HG03159 (cell line): ENCODE results near the gene PIEZO1.
"Not testable (repeated sequence)": the region's sequence is repeated elsewhere in the genome, so short reads cannot be mapped to it uniquely, and the experiment has no call there.

Experiments used
- ATAC-seq: cut with Tn5 transposase; IDR thresholded peaks from one replicate; pipeline ENCODE4 v1.9.1; 2021; ENCODE audit warnings: mild to moderate bottlenecking, moderate library complexity; ENCODE audit not compliant: unreplicated experiment

Gene PIEZO1

DNA sequence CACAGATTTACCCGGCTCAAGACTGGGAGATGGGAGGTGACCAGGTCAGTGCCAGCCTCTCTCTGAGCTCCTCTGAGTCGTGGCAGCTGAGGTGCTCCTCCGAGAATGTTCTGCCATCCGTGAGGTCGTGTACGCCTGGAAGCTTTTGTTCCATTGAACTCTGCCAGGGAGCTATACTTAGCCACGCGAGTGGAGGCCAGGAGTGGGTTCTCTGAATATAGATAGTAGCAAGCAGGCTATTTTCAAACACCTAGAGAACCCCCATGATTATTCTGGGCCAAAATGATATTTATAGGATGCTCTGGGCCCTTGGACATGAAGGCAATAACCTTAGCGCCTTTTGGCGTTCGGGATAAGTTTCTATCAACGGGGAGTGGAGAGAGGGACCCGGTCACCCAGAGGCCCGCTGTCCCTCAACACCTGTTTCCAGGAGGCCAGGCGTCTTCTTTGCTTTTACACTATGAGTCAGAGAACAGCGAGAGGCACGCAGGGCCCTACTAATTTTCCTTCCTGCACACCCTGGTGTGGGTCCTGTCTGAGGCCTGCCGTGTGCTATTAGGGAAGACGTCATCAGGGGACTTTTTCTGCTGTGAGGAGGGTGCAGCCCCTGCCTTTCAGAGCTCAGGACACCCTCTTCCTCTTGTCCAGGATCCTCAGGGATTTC, 111.2 kb downstream of the PIEZO1 start:
- no peak for ATAC-seq

DNA sequence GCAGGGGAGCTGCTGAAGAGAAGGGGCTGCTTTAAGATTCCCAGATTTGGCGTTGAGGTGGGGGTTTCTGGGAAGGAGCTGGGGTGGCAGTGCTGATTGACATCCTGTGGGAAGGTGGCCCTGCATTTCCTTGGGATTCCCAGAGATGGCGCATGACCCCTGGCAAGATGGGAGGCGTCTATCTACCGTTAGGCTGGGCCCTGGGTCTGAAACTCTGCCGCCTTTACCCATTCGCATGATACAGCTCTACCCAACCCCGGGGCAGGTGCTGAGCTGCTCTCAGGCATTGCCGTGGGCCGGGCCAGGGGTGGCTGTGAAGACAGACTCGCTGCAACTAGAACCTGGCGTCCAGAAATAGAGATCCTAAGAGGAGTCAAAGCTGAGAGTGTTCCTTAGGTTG, 112.2 kb downstream of the PIEZO1 start:
- ATAC-seq: no peak

DNA sequence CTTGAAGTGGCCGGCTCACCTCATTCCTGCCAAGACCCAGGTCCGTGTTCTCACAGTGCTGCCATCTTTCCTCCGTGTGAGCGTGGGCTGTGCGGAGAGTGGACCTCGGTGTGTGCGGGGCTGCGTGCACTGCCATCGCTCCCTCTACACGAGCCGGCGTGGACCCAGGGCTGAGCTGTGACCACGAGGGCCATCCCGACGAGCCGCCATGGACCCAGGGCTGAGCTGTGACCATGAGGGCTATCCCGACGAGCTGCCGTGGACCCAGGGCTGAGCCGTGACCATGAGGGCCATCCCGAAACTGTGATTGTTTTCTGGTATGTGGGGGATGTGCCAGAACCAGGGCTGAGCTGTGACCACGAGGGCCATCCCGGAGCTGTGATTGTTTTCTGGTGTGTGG, 113.2 kb downstream of the PIEZO1 start:
- ATAC-seq: no peak

DNA sequence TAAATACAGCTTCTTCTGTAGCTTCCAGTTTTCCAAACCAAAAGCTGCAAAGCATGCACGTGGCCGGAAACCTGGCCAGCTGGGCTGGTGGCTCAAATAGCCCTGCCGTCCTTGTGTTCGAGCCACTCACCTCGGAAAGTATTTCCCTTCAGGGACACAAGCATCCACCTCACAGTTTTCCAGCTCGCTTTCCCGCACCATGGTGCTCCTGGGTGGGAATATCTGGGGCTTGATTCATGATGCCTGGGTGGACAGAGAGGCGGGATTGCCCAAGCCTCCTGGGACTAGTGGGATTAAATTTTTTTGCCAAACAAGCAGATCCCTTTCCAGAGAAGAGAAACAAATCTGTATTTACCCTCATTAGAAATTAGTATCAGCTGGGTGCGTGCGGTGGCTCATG, 115.0 kb downstream of the PIEZO1 start:
- ATAC-seq: no peak

DNA sequence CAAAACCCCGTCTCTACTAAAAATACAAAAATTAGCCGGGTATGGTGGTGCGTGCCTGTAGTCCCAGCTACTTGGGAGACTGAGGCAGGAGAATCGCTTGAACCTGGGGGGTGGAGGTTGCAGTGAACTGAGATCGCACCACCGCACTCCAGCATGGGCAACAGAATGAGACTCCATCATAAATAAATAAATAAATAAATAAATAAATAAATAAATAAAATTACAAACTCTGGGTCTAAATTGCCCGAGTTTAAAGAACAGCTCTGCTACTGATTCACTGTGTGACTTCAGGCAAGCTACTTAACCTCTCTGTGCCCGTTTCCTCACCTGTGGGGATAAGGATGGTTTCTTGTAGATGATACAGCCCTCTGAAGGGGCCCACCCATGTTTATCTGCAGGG, 115.5 kb downstream of the PIEZO1 start:
- ATAC-seq: not testable (repeated sequence)

DNA sequence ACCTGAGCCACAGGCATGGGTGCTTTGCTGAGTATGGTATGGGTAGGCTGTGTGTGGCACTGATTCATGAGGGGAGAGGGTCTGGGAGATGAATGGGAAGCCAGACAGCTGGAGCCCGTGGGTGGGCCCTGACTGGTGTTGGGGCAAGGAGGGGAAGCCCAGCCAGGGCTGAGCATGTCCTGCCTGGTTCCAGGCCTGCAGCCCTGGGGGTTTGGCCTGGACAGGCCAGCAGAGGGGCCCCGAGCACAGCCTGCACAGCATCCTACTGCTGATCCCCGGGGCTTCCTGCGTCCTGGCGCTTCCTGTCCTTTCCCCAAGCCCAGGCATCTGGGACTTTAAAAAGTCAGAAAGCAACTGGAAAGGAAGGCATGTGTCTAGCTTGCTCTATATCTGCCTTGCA, 117.6 kb downstream of the PIEZO1 start:
- ATAC-seq: no peak

DNA sequence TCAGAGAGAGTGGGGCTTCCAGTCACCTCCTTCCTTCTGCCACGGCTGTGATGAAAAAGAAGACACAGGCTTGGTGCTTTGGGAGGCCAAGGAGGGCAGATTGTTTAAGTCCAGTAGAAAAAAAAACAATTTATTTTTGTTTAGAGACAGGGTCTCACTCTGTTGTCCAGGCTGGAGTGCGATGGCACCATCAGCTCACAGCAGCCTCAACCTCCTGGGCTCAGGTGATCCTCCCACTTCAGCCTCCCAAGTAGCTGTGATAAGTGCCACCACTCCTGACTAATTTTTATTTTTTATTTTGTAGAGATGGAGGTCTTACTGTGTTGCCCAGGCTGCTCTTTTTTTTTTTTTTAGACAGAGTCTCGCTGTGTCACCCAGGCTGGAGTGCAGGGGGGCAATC, 119.5 kb downstream of the PIEZO1 start:
- no peak for ATAC-seq
